ENCODE results near the gene GRM4. TPM values are rescaled to one million over a fixed set of nuclear protein-coding genes. Genes with fewer than 3 reads are reported as not detected.

GRM4 gene
- total RNA-seq, 1 donor from 2014 or later = not detected

GRCh38 chr6:34025112-34025807 is 120.6 kb downstream of the GRM4 start:
- no peak overlapping the region for H3K4me3 ChIP-seq
- no peaks in the 10 kb centered on the region for H3K4me1 ChIP-seq
- H3K27me3 ChIP-seq (ENCODE audit: low read depth) = peaks cover 99% of the 10 kb centered on the region
- H3K9me3 ChIP-seq (replicated peaks) = peaks cover 6% of the 10 kb centered on the region
- DNase-seq = no peak
- no peak for TF ChIP-seq CTCF (IDR thresholded peaks at IDR 0.05; ENCODE audit: borderline replicate concordance)
- H3K27ac ChIP-seq (replicated peaks) = no peak overlapping the region
- no peaks in the 10 kb centered on the region for H3K36me3 ChIP-seq
- intact Hi-C loops (cut with micrococcal nuclease) = no loop called here

GRCh38 chr6:34022873-34023255 is 123.0 kb downstream of the GRM4 start:
- TF ChIP-seq CTCF (IDR thresholded peaks at IDR 0.05; ENCODE audit: borderline replicate concordance) = no peak
- Histone ChIP-seq H3K9me3 (replicated peaks) (peaks cover 6% of the 10 kb centered on the region), H3K27ac (replicated peaks) (no peak overlapping the region), H3K4me3 (no peak overlapping the region), H3K27me3 (ENCODE audit: low read depth) (peaks cover 99% of the 10 kb centered on the region), H3K36me3 (no peaks in the 10 kb centered on the region), H3K4me1 (no peaks in the 10 kb centered on the region)
- intact Hi-C loops (cut with micrococcal nuclease) = no loop called here
- DNase-seq = no peak

- peaks cover 99% of the 10 kb centered on the region for H3K27me3 ChIP-seq (ENCODE audit: low read depth)
- intact Hi-C loops (cut with micrococcal nuclease) = no loop called here
- no peaks in the 10 kb centered on the region for H3K36me3 ChIP-seq
- H3K9me3 ChIP-seq (replicated peaks) = peaks cover 6% of the 10 kb centered on the region
- H3K4me1 ChIP-seq = no peaks in the 10 kb centered on the region
- no peak overlapping the region for H3K4me3 ChIP-seq
- H3K27ac ChIP-seq (replicated peaks) = no peak overlapping the region
- DNase-seq = no peak
- no peak for TF ChIP-seq CTCF (IDR thresholded peaks at IDR 0.05; ENCODE audit: borderline replicate concordance)
These were observed 123.5 kb downstream of the GRM4 start for GRCh38 chr6:34022250-34022872.

- intact Hi-C loops (cut with micrococcal nuclease) = no loop called here
- Histone ChIP-seq H3K9me3 (replicated peaks) (peaks cover 10% of the 10 kb centered on the region), H3K27ac (replicated peaks) (no peak overlapping the region), H3K36me3 (no peaks in the 10 kb centered on the region), H3K4me3 (no peak overlapping the region), H3K27me3 (ENCODE audit: low read depth) (peaks cover 99% of the 10 kb centered on the region), H3K4me1 (no peaks in the 10 kb centered on the region)
- DNase-seq = no peak
- no peak for TF ChIP-seq CTCF (IDR thresholded peaks at IDR 0.05; ENCODE audit: borderline replicate concordance)
These were observed 124.2 kb downstream of the GRM4 start for GRCh38 chr6:34021554-34022190.

GRCh38 chr6:34020807-34021553 is 124.9 kb downstream of the GRM4 start:
- no peak for DNase-seq
- intact Hi-C loops (cut with micrococcal nuclease) = no loop called here

More at GRCh38 chr6:34020807-34021553, 124.9 kb downstream of the GRM4 start:
- peaks cover 96% of the 10 kb centered on the region for H3K27me3 ChIP-seq (ENCODE audit: low read depth)
- H3K9me3 ChIP-seq (replicated peaks) = peaks cover 10% of the 10 kb centered on the region
- no peak overlapping the region for H3K27ac ChIP-seq (replicated peaks)
- no peaks in the 10 kb centered on the region for H3K36me3 ChIP-seq
- no peak overlapping the region for H3K4me3 ChIP-seq
- H3K4me1 ChIP-seq = no peaks in the 10 kb centered on the region
- TF ChIP-seq CTCF (IDR thresholded peaks at IDR 0.05; ENCODE audit: borderline replicate concordance) = no peak
